Tibial artery (tissue), 4 donors: ENCODE measurements around the gene ADAMTS9.
A peak's percentile ranks its signal among the peaks of the same experiment; 100 is the strongest.

ENCODE experiments used
- DNase-seq, 2 donors: peaks; one replicate each; pipeline ENCODE4 v3.0.0-alpha.2; 2019
- H3K27ac ChIP-seq, 2 donors: fragments of 200-600 bp; sonication (generic) in 1 of 2; 1 replicate in 1 of 2; 2 replicates in 1 of 2; pipeline ENCODE4 v1.5.1; 2018 to 2019; ENCODE audit warnings: mild to moderate bottlenecking in 1 of 2
- H3K27me3 ChIP-seq, 2 donors: fragments of 200-600 bp; sonication (generic) in 1 of 2; one replicate each; pipeline versions ENCODE4 v1.5.1 to v1.6.0; 2016 to 2019
- H3K36me3 ChIP-seq, 3 donors: fragments of 200-600 bp; sonication (generic) in 2 of 3; one replicate each; pipeline ENCODE4 v1.5.1; 2016 to 2019; ENCODE audit warnings: mild to moderate bottlenecking in 2 of 3
- H3K4me1 ChIP-seq, 4 donors: fragments of 200-600 bp; sonication (generic) in 2 of 4; 1 replicate in 3 of 4; 2 replicates in 1 of 4; pipeline ENCODE4 v1.5.1; 2016 to 2019
- H3K4me3 ChIP-seq, 2 donors: fragments of 200-600 bp; sonication (generic) in 1 of 2; 1 replicate in 1 of 2; 2 replicates in 1 of 2; pipeline ENCODE4 v1.5.1; 2018 to 2019; ENCODE audit warnings: mild to moderate bottlenecking in 2 of 2
- H3K9me3 ChIP-seq, 3 donors: fragments of 200-600 bp; sonication (generic) in 1 of 3; one replicate each; pipeline ENCODE4 v1.5.1; 2016 to 2019
- intact Hi-C: fragments of 100-400 bp; cut with DNase I; formaldehyde crosslinking; loops from one replicate; pipeline ENCODE4 v1.15.0; 2023; ENCODE audit warnings: low total_unique reads
- TF ChIP-seq, protein P1 (sequence below), 2 experiments: fragments of 200-600 bp in 1 of 2; fragments of 450-650 bp in 1 of 2; IDR thresholded peaks; one replicate each; pipeline ENCODE4 v1.5.1; 2017 to 2019; ENCODE audit warnings: antibody characterized with exemption in 2 of 2, mild to moderate bottlenecking in 1 of 2, moderate library complexity in 1 of 2

The ADAMTS9 gene

GRCh38 chr3:64728428-64728827, 40.6 kb upstream of the ADAMTS9 start:
- no peaks in the 10 kb centered on the region for H3K9me3 ChIP-seq
- peaks cover 0 to 71% (median 21%) of the 10 kb centered on the region in 4 donors for H3K4me1 ChIP-seq
- H3K36me3 ChIP-seq, result no peaks in the 10 kb centered on the region
- TF ChIP-seq, protein P1, sequence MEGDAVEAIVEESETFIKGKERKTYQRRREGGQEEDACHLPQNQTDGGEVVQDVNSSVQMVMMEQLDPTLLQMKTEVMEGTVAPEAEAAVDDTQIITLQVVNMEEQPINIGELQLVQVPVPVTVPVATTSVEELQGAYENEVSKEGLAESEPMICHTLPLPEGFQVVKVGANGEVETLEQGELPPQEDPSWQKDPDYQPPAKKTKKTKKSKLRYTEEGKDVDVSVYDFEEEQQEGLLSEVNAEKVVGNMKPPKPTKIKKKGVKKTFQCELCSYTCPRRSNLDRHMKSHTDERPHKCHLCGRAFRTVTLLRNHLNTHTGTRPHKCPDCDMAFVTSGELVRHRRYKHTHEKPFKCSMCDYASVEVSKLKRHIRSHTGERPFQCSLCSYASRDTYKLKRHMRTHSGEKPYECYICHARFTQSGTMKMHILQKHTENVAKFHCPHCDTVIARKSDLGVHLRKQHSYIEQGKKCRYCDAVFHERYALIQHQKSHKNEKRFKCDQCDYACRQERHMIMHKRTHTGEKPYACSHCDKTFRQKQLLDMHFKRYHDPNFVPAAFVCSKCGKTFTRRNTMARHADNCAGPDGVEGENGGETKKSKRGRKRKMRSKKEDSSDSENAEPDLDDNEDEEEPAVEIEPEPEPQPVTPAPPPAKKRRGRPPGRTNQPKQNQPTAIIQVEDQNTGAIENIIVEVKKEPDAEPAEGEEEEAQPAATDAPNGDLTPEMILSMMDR (IDR thresholded peaks at IDR 0.05), result no peak
- H3K4me3 ChIP-seq, result no peak overlapping the region
- no peaks in the 10 kb centered on the region for H3K27me3 ChIP-seq
- no peak overlapping the region for H3K27ac ChIP-seq
- intact Hi-C loops, result no loop called here
- no peak for DNase-seq

DNA sequence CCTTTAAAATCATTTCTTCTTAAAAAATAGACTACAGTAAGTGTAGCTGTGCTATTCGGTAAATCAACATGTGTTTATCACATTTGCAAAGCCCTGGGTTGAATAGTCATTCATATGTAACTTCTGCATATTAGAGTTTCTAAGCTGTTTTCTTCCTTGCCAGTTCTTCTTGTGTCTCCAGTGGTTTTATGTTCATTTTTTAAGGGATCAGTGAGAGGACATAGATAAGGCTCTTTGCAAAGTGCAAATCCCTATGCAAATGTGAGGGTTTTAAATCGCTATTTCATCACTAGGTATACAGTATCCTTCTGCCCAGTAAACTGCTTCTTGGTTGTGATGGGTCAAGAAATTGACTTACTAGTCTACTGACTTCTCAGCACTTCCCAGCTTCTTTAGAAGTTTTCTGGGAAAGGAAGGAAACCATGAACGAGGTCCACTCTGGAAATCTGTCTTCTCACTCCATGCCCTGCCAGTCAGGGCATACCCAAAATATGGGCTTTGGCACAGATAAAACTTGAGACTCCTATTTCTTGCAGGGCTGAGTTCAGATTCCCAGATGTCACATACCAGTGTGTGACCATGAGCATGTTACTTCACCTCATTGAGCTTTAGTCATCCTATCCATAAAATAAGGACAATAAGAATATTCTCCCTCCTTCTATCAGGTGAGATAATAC, 38.8 kb upstream of the ADAMTS9 start:
- no peak overlapping the region for H3K27ac ChIP-seq
- DNase-seq, result no peak
- H3K4me3 ChIP-seq, result no peak overlapping the region
- H3K36me3 ChIP-seq, result no peaks in the 10 kb centered on the region
- TF ChIP-seq, protein P1 (IDR thresholded peaks at IDR 0.05), result no peak
- H3K9me3 ChIP-seq, result no peaks in the 10 kb centered on the region
- H3K27me3 ChIP-seq, result no peaks in the 10 kb centered on the region
- intact Hi-C loops, result no loop called here
- peaks cover 0 to 80% (median 21%) of the 10 kb centered on the region in 4 donors for H3K4me1 ChIP-seq

- intact Hi-C loops, result no loop called here
- no peak for DNase-seq
- TF ChIP-seq, protein P1 (IDR thresholded peaks at IDR 0.05), result no peak
- H3K4me1 ChIP-seq, result peaks cover 0 to 72% (median 16%) of the 10 kb centered on the region in 4 donors
- peak overlapping the region; percentile 34 to 47 for H3K27ac ChIP-seq
- H3K36me3 ChIP-seq, result no peaks in the 10 kb centered on the region
- H3K9me3 ChIP-seq, result no peaks in the 10 kb centered on the region
- no peaks in the 10 kb centered on the region for H3K27me3 ChIP-seq
- no peak overlapping the region for H3K4me3 ChIP-seq
Observed at GRCh38 chr3:64718976-64719375, 31.2 kb upstream of the ADAMTS9 start.

- H3K4me3 ChIP-seq, result no peak overlapping the region
- H3K27me3 ChIP-seq, result no peaks in the 10 kb centered on the region
- intact Hi-C loops, result no loop called here
- TF ChIP-seq, protein P1 (IDR thresholded peaks at IDR 0.05), result peak in 1 of 2 experiments; percentile 31
- DNase-seq, result no peak
- H3K27ac ChIP-seq, result peak overlapping the region; percentile 0 to 70
- no peaks in the 10 kb centered on the region for H3K36me3 ChIP-seq
- peaks cover 0 to 77% (median 16%) of the 10 kb centered on the region in 4 donors for H3K4me1 ChIP-seq
- H3K9me3 ChIP-seq, result no peaks in the 10 kb centered on the region
Observed at GRCh38 chr3:64717872-64718613, 30.2 kb upstream of the ADAMTS9 start.

DNA sequence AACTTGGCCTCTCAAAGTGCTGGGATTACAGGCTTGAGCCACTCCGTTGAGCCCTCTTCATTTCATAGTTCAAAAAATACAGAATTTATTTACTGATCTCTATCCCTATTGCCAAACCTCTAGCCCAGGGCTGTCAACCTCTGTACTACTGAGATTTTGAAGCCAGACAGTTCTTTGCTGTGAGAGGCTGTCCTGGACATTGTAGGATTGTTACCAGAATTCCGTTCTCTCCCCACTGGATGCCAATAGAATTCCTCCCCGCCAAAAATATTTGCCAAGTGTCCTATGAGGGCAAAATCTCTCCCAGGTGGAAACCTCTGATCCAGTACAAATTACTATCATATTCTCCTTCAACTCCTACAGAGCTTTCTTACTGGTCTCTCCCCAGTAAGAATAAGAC, 29.6 kb upstream of the ADAMTS9 start:
- Histone ChIP-seq H3K27me3 (no peaks in the 10 kb centered on the region), H3K4me3 (no peak overlapping the region), H3K9me3 (no peaks in the 10 kb centered on the region), H3K36me3 (no peaks in the 10 kb centered on the region), H3K4me1 (peaks cover 0 to 81% (median 18%) of the 10 kb centered on the region in 4 donors), H3K27ac (peak overlapping the region; percentile 0 to 70)
- TF ChIP-seq, protein P1 (IDR thresholded peaks at IDR 0.05), result no peak
- intact Hi-C loops, result no loop called here
- DNase-seq, result no peak
